GM12878 (cell line): ENCODE results near the gene POLE3. TPM values are rescaled to one million over a fixed set of nuclear protein-coding genes. Genes with fewer than 3 reads are reported as not detected.

Source experiments
- BHLHE40 ChIP-seq, 2 experiments: fragments of 450-650 bp in 1 of 2; IDR thresholded peaks; 2 replicates each; pipeline ENCODE4 v1.6.1; 2011 to 2017; ENCODE audit warnings: low read depth in 2 of 2, borderline replicate concordance in 1 of 2, improper control_type of control experiment in 1 of 2, low read length in 1 of 2, mild to moderate bottlenecking in 1 of 2
- CHD2 ChIP-seq: IDR thresholded peaks from 2 replicates; pipeline ENCODE4 v1.6.1; 2011; ENCODE audit warnings: low read depth, low read length, improper control_type of control experiment, borderline replicate concordance
- CREM ChIP-seq: IDR thresholded peaks from 2 replicates; pipeline ENCODE4 v1.6.1; 2014; ENCODE audit warnings: antibody characterized with exemption, low read depth
- EGR1 ChIP-seq, 2 experiments: IDR thresholded peaks; 1 replicate in 1 of 2; 2 replicates in 1 of 2; pipeline ENCODE4 v1.6.1; 2011 to 2012; ENCODE audit warnings: low read depth in 2 of 2, low read length in 2 of 2, borderline replicate concordance in 1 of 2, mild to moderate bottlenecking in 1 of 2, moderate library complexity in 1 of 2
- FOS ChIP-seq: IDR thresholded peaks from 3 replicates; pipeline ENCODE4 v1.6.1; 2011; ENCODE audit warnings: borderline replicate concordance; ENCODE audit not compliant: insufficient read length; ENCODE audit errors: extremely low read depth
- HCFC1 ChIP-seq: fragments of 150-350 bp; IDR thresholded peaks from 2 replicates; pipeline ENCODE4 v1.6.1; 2014; ENCODE audit warnings: low read length
- HDAC2 ChIP-seq: fragments of 200-600 bp; sonication (generic); IDR thresholded peaks from 2 replicates; pipeline ENCODE4 v1.6.1; 2017
- HDGF ChIP-seq: fragments of 450-650 bp; IDR thresholded peaks from 2 replicates; pipeline ENCODE4 v1.6.1; 2016; ENCODE audit warnings: antibody characterized with exemption
- IKZF1 ChIP-seq: fragments of 450-650 bp; conservative IDR thresholded peaks from 2 replicates; pipeline ENCODE4 v1.6.1; 2017; ENCODE audit warnings: antibody characterized with exemption, mild to moderate bottlenecking
- IKZF2 ChIP-seq, 2 experiments: fragments of 450-650 bp; IDR thresholded peaks; 2 replicates each; pipeline ENCODE4 v1.6.1; 2017; ENCODE audit warnings: mild to moderate bottlenecking in 2 of 2, moderate library complexity in 2 of 2
- IRF4 ChIP-seq: IDR thresholded peaks from 2 replicates; pipeline ENCODE4 v1.6.1; 2011; ENCODE audit warnings: low read depth, low read length
- MXI1 ChIP-seq: fragments of 150-350 bp; IDR thresholded peaks from 2 replicates; pipeline ENCODE4 v1.6.1; 2011; ENCODE audit warnings: low read depth, mild to moderate bottlenecking, inconsistent platforms, low read length, improper control_type of control experiment
- NFYB ChIP-seq: IDR thresholded peaks from 2 replicates; pipeline ENCODE4 v1.6.1; 2011; ENCODE audit warnings: low read depth, mild to moderate bottlenecking, low read length, improper control_type of control experiment, moderate library complexity; ENCODE audit not compliant: insufficient read depth
- RB1 ChIP-seq: fragments of 450-650 bp; formaldehyde crosslinking; IDR thresholded peaks from 2 replicates; pipeline ENCODE4 v1.6.1; 2017; ENCODE audit warnings: mild to moderate bottlenecking, borderline replicate concordance
- SMAD1 ChIP-seq: fragments of 450-650 bp; IDR thresholded peaks from 2 replicates; pipeline ENCODE4 v1.6.1; 2018; ENCODE audit warnings: mild to moderate bottlenecking, low read depth; ENCODE audit not compliant: partially characterized antibody
- SREBF1 ChIP-seq: IDR thresholded peaks from 2 replicates; pipeline ENCODE4 v1.6.1; 2012; ENCODE audit warnings: mild to moderate bottlenecking, low read length
- SUZ12 ChIP-seq: fragments of 200-600 bp; sonication (generic); IDR thresholded peaks from one replicate; pipeline ENCODE4 v1.6.1; 2018; ENCODE audit warnings: antibody characterized with exemption, mild to moderate bottlenecking; ENCODE audit not compliant: unreplicated experiment
- ZNF217 ChIP-seq: fragments of 450-650 bp; IDR thresholded peaks from 2 replicates; pipeline ENCODE4 v1.6.1; 2017; ENCODE audit warnings: antibody characterized with exemption, mild to moderate bottlenecking
- polyA plus RNA-seq, 11 experiments: library from polyadenylated mRNA; depleted of rRNA in 4 of 11; unstranded in 6 of 11; stranded (reverse) in 5 of 11; fragments of >200 nt; fragmentation: Nextera tagmentation in 4 of 11; fragmentation: Illumina TruSeq in 1 of 11; extraction: Ambion mirVana in 4 of 11; extraction: Trizol in 1 of 11; gene quantifications; 1 replicate in 1 of 11; 2 replicates in 10 of 11; pipeline versions ENCODE4 v1.2.1 to v1.2.3, GENCODE V29; 2011 to 2016; ENCODE audit warnings: inconsistent platforms in 2 of 11, missing spikeins in 2 of 11, low read depth in 1 of 11
- total RNA-seq, 4 experiments: library from RNA; depleted of rRNA in 3 of 4; stranded (reverse); fragments of >200 nt in 3 of 4; fragmentation: Illumina TruSeq in 1 of 4; extraction: Trizol in 1 of 4; gene quantifications; 2 replicates each; pipeline versions ENCODE4 v1.2.1 to v1.2.3, GENCODE V29; 2013 to 2021
- TF ChIP-seq, protein P1 (sequence below): fragments of 450-650 bp; IDR thresholded peaks from 2 replicates; pipeline ENCODE4 v1.6.1; 2016; ENCODE audit warnings: mild to moderate bottlenecking, moderate library complexity, borderline replicate concordance
- TF ChIP-seq, protein P2 (sequence below): fragments of 150-350 bp; IDR thresholded peaks from 2 replicates; pipeline ENCODE4 v1.6.1; 2014; ENCODE audit warnings: mild to moderate bottlenecking, low read depth, low read length
- TF ChIP-seq, protein P3 (sequence below): fragments of 450-650 bp; IDR thresholded peaks from 2 replicates; pipeline ENCODE4 v1.6.1; 2018; ENCODE audit warnings: borderline replicate concordance, mild to moderate bottlenecking; ENCODE audit not compliant: partially characterized antibody
- TF ChIP-seq, protein P4 (sequence below): fragments of 450-650 bp; IDR thresholded peaks from 2 replicates; pipeline ENCODE4 v1.6.1; 2017; ENCODE audit warnings: borderline replicate concordance

POLE3 gene
- total and polyA plus RNA-seq, 10 of the 15 experiments (the other 5 are each of a cell fraction or from before 2014, with no cell fraction given): 40.8 to 116 (median 80.2) TPM

DNA sequence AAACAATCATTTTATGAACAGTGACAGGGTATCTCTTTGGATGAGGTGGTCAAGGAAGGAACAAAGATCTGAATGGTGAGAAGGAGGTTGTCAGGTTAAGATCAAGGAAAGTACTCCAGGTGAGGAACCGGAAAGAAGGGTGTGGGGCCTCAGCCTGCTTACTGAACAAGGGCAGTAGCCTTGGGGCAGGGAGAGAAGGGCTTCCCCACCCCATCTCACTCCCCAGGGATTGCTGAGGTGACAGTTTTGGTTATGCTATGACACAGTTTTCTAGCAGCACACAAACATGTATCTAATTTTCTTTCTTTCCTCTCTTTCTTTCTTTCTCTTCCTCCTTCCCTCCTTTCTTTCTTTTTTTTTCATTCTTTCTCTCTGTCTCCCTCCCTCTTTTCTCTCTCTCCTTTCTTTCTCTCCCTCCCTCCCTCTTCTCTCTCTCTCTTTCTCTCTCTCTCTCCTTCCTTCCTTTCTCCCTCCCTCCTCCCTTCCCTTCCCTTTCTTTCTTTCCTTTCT is 29.6 kb downstream of the POLE3 start (continued):
- TF ChIP-seq, protein P1, sequence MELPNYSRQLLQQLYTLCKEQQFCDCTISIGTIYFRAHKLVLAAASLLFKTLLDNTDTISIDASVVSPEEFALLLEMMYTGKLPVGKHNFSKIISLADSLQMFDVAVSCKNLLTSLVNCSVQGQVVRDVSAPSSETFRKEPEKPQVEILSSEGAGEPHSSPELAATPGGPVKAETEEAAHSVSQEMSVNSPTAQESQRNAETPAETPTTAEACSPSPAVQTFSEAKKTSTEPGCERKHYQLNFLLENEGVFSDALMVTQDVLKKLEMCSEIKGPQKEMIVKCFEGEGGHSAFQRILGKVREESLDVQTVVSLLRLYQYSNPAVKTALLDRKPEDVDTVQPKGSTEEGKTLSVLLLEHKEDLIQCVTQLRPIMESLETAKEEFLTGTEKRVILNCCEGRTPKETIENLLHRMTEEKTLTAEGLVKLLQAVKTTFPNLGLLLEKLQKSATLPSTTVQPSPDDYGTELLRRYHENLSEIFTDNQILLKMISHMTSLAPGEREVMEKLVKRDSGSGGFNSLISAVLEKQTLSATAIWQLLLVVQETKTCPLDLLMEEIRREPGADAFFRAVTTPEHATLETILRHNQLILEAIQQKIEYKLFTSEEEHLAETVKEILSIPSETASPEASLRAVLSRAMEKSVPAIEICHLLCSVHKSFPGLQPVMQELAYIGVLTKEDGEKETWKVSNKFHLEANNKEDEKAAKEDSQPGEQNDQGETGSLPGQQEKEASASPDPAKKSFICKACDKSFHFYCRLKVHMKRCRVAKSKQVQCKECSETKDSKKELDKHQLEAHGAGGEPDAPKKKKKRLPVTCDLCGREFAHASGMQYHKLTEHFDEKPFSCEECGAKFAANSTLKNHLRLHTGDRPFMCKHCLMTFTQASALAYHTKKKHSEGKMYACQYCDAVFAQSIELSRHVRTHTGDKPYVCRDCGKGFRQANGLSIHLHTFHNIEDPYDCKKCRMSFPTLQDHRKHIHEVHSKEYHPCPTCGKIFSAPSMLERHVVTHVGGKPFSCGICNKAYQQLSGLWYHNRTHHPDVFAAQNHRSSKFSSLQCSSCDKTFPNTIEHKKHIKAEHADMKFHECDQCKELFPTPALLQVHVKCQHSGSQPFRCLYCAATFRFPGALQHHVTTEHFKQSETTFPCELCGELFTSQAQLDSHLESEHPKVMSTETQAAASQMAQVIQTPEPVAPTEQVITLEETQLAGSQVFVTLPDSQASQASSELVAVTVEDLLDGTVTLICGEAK: 0 out of 2 replicates have a peak, but pooled peaks have one; percentile 18
- TF ChIP-seq HDGF (0 out of 2 replicates have a peak, but pooled peaks have one; percentile 52), BHLHE40 (IDR thresholded peaks at IDR 0.05; ENCODE audit: borderline replicate concordance in 1 of 2, low read depth in 2 of 2, low read length in 1 of 2) (peak; percentile 8 to 58; a peak in 2 of 4 replicates), FOS (no peak), MXI1 (0 out of 2 replicates have a peak, but pooled peaks have one; percentile 17), SUZ12 (no peak), ZNF217 (no peak), IKZF2 (IDR thresholded peaks at IDR 0.05) (peak; percentile 97 to 98), IRF4 (peak; percentile 93), EGR1 (IDR thresholded peaks at IDR 0.05; ENCODE audit: borderline replicate concordance in 1 of 2, low read depth in 2 of 2, low read length in 2 of 2) (no peak), NFYB (no peak), HCFC1 (no peak), SREBF1 (no peak), CHD2 (peak; percentile 60; the same call in 1 of the 2 replicates), CREM (peak; percentile 70; the same call in 1 of the 2 replicates), SMAD1 (no peak), HDAC2 (no peak), IKZF1 (peak; percentile 94), RB1 (no peak)
- TF ChIP-seq, protein P2, sequence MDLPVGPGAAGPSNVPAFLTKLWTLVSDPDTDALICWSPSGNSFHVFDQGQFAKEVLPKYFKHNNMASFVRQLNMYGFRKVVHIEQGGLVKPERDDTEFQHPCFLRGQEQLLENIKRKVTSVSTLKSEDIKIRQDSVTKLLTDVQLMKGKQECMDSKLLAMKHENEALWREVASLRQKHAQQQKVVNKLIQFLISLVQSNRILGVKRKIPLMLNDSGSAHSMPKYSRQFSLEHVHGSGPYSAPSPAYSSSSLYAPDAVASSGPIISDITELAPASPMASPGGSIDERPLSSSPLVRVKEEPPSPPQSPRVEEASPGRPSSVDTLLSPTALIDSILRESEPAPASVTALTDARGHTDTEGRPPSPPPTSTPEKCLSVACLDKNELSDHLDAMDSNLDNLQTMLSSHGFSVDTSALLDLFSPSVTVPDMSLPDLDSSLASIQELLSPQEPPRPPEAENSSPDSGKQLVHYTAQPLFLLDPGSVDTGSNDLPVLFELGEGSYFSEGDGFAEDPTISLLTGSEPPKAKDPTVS: no peak
- TF ChIP-seq, protein P3, sequence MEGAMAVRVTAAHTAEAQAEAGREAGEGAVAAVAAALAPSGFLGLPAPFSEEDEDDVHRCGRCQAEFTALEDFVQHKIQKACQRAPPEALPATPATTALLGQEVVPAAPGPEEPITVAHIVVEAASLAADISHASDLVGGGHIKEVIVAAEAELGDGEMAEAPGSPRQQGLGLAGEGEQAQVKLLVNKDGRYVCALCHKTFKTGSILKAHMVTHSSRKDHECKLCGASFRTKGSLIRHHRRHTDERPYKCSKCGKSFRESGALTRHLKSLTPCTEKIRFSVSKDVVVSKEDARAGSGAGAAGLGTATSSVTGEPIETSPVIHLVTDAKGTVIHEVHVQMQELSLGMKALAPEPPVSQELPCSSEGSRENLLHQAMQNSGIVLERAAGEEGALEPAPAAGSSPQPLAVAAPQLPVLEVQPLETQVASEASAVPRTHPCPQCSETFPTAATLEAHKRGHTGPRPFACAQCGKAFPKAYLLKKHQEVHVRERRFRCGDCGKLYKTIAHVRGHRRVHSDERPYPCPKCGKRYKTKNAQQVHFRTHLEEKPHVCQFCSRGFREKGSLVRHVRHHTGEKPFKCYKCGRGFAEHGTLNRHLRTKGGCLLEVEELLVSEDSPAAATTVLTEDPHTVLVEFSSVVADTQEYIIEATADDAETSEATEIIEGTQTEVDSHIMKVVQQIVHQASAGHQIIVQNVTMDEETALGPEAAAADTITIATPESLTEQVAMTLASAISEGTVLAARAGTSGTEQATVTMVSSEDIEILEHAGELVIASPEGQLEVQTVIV: no peak
- TF ChIP-seq, protein P4, sequence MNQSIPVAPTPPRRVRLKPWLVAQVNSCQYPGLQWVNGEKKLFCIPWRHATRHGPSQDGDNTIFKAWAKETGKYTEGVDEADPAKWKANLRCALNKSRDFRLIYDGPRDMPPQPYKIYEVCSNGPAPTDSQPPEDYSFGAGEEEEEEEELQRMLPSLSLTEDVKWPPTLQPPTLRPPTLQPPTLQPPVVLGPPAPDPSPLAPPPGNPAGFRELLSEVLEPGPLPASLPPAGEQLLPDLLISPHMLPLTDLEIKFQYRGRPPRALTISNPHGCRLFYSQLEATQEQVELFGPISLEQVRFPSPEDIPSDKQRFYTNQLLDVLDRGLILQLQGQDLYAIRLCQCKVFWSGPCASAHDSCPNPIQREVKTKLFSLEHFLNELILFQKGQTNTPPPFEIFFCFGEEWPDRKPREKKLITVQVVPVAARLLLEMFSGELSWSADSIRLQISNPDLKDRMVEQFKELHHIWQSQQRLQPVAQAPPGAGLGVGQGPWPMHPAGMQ: no peak
